Body of pancreas (tissue), 4 donors: ENCODE data around the gene CBR3.

Experiments
- POLR2A ChIP-seq, 3 donors: fragments of 450-650 bp; IDR thresholded peaks; one replicate each; pipeline ENCODE4 v1.6.1; 2016; ENCODE audit warnings: antibody characterized with exemption in 3 of 3, mild to moderate bottlenecking in 2 of 3
- TF ChIP-seq, protein P1 (sequence below), 7 experiments: fragments of 450-650 bp in 4 of 7; fragments of 200-600 bp in 3 of 7; sonication (generic) in 3 of 7; IDR thresholded peaks; one replicate each; pipeline ENCODE4 v1.5.1; 2016 to 2019; ENCODE audit warnings: antibody characterized with exemption in 7 of 7

DNA sequence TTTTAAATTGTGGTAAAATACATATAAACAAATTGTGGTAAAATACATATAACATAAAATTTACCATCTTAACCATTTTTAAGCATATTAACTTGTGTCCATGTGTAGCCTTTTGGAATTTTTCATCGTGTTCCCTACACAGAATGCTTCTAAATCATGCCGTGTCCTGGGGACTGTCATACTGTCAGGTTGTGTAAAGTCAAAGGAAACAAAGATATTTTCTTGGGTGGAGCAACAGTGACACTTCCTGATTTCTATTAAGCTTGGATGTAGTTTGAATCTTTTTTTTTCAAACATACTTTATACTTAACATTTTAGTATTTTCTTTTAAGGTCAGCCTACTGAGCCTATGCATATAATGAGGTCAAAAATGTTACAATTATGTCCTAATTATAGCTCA lies 54.1 kb downstream of the CBR3 start:
- TF ChIP-seq, protein P1, sequence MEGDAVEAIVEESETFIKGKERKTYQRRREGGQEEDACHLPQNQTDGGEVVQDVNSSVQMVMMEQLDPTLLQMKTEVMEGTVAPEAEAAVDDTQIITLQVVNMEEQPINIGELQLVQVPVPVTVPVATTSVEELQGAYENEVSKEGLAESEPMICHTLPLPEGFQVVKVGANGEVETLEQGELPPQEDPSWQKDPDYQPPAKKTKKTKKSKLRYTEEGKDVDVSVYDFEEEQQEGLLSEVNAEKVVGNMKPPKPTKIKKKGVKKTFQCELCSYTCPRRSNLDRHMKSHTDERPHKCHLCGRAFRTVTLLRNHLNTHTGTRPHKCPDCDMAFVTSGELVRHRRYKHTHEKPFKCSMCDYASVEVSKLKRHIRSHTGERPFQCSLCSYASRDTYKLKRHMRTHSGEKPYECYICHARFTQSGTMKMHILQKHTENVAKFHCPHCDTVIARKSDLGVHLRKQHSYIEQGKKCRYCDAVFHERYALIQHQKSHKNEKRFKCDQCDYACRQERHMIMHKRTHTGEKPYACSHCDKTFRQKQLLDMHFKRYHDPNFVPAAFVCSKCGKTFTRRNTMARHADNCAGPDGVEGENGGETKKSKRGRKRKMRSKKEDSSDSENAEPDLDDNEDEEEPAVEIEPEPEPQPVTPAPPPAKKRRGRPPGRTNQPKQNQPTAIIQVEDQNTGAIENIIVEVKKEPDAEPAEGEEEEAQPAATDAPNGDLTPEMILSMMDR (IDR thresholded peaks at IDR 0.05) = no peak
- no peak for TF ChIP-seq POLR2A (IDR thresholded peaks at IDR 0.05)
